RWPE1 (cell line): ENCODE data around the gene AUTS2.

Experiments used
- CTCF ChIA-PET: fragments of 350-600 bp; sonication (Branson Sonifier 250); formaldehyde crosslinking; extraction: SDS; loops from one replicate; lab custom pipeline; 2021; lab: Yijun Ruan, JAX
- POLR2A ChIA-PET: fragments of 400-600 bp; formaldehyde crosslinking; extraction: SDS; loops from one replicate; lab custom pipeline; 2020; ENCODE audit warnings: antibody characterized with exemption; ENCODE audit not compliant: low non-redundant PET; lab: Yijun Ruan, JAX
- DNase-seq: peaks from one replicate; pipeline ENCODE4 v3.0.0; 2012; ENCODE audit warnings: low spot score
- H3K27ac ChIP-seq: fragments of 450-650 bp; 2 replicates; pipeline ENCODE4 v1.5.1; 2017
- TF ChIP-seq, protein P1 (sequence below): fragments of 450-650 bp; conservative IDR thresholded peaks from 2 replicates; pipeline ENCODE4 v1.5.1; 2017; ENCODE audit warnings: low read depth, mild to moderate bottlenecking

AUTS2 gene

DNA sequence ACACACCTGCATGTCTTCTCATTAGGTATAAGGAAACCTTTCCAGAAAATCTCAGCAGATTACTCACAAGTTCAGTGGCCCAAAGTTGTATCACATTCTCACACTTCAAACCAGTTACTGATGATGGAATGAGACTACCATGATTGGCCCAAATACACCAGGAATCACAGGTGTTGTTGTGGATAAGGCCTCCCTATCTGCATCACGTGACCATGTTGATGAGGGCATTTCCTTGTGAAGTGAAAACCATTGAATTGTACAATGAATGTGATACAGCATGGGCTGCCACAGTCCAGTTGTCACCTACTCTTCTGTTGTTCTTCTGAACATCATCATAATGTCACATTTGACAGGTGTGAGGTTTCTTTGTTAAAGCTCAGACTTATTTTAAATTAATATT is 431.7 kb downstream of the AUTS2 start:
- no peak overlapping the region for H3K27ac ChIP-seq
- ChIA-PET POLR2A (no interaction called here), CTCF (interaction anchor here (0.5 kb wide), 1 partner anchor 1163 kb away, joined by 3 read pairs; no protein-coding TSS in a partner anchor)
- TF ChIP-seq, protein P1, sequence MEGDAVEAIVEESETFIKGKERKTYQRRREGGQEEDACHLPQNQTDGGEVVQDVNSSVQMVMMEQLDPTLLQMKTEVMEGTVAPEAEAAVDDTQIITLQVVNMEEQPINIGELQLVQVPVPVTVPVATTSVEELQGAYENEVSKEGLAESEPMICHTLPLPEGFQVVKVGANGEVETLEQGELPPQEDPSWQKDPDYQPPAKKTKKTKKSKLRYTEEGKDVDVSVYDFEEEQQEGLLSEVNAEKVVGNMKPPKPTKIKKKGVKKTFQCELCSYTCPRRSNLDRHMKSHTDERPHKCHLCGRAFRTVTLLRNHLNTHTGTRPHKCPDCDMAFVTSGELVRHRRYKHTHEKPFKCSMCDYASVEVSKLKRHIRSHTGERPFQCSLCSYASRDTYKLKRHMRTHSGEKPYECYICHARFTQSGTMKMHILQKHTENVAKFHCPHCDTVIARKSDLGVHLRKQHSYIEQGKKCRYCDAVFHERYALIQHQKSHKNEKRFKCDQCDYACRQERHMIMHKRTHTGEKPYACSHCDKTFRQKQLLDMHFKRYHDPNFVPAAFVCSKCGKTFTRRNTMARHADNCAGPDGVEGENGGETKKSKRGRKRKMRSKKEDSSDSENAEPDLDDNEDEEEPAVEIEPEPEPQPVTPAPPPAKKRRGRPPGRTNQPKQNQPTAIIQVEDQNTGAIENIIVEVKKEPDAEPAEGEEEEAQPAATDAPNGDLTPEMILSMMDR = no peak
- no peak for DNase-seq

DNA sequence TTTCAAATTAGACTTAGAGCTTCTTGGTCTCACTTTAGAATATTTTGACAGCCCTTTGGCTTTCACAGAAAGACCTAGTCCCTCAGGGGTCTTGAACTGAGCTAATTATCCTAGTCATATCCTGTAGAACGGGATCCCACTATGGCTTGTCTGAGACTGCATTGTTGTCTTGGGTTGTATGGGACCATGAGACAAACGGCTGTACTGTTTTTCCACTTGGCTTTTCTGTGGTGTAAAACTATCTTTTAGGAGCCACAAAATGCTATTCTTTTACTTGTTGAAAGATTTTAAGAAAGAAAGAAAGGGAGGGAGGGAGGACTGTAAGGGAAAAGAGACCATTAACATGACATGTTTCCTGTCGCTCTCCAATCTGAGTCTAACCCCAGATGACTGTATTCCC is 432.5 kb downstream of the AUTS2 start:
- ChIA-PET POLR2A (no interaction called here), CTCF (interaction anchor here (0.6 kb wide), 1 partner anchor 186 kb away, joined by 5 read pairs; no protein-coding TSS in a partner anchor)
- DNase-seq = no peak
- TF ChIP-seq, protein P1 = no peak
- no peak overlapping the region for H3K27ac ChIP-seq

DNA sequence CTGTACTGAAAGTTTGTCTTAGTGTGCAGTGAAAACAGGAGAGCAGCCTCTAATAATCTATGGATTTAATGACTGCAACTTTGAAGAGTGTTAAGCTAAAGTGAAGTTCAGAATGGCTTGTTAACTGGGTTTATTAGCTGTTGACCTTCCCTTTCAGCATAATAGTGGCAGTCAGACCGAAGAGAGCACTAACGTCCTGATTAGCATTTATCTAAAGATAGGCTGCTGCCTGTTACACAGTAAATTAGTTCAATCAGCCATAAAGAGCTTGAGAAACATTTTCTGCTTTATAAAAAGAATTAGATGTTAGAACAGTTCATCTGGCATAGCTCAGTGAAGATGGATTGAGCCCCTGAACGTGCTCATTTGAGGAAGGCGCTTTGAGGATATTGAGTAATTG is 433.0 kb downstream of the AUTS2 start:
- CTCF ChIA-PET = interaction anchor here (0.6 kb wide), 1 partner anchor 186 kb away, joined by 5 read pairs; no protein-coding TSS in a partner anchor
- no peak overlapping the region for H3K27ac ChIP-seq
- TF ChIP-seq, protein P1 = no peak
- DNase-seq = no peak
- POLR2A ChIA-PET = no interaction called here

DNA sequence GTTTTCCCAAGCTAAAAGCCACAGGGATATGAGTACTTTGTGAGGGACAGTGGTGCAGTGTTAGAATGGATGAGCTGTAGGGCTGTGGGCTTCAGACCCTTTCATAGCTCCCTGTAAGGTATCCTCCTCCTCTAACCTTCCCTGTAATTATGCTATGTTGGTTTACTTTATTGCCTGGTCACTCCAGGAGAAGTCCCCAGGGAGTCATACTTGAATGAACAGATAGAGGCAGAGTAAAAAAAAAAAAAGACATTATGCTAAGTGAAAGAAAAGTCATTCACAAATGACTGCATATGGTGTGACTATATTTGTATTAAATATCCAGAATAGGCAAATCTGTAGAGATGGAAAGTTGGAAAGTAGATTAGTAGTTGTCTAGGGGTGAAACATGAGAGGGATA is 434.4 kb downstream of the AUTS2 start:
- TF ChIP-seq, protein P1 = no peak
- H3K27ac ChIP-seq = no peak overlapping the region
- no peak for DNase-seq
- CTCF ChIA-PET = no interaction called here
- POLR2A ChIA-PET = no interaction called here

DNA sequence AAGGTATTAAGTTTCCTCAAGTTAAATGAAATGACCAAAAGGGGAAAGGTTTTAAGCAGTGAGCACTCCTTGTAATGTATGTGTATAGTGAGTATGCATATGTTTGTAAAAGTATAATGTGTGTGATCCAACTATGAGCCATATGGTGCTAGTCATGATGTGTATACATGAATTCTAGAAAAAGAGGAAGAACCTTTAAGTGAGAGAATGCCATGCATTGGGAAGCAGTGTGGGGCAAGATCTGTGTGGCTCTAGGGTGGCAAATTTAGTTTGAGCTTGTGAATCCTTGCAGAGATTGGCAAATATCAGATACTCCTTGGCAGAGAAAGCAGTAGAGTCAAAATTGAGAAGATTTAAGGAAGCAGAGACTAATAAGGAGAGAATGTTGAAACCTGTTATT is 435.0 kb downstream of the AUTS2 start:
- DNase-seq = no peak
- POLR2A ChIA-PET = no interaction called here
- no peak overlapping the region for H3K27ac ChIP-seq
- TF ChIP-seq, protein P1 = no peak
- CTCF ChIA-PET = interaction anchor here (0.6 kb wide), 1 partner anchor 799 kb away, joined by 3 read pairs; no protein-coding TSS in a partner anchor

DNA sequence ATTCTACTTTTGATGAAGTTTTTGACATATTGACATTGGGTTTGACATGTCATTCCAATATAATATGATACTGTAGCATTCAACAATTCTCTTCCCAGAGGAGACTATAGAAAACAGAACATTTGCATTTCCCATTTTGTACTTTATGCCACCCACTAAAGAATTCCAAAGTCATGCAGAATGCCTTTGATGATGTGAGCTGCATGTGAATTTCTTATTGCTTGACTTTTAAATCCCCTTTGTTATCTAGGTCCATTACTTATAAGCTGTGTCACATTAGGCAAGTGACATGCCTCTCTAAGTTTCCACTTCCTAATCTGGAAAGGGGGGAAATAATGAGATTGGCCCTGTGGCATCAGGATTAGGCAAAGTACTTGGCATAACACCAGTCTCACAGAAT is 436.7 kb downstream of the AUTS2 start:
- no peak overlapping the region for H3K27ac ChIP-seq
- CTCF ChIA-PET = no interaction called here
- POLR2A ChIA-PET = no interaction called here
- TF ChIP-seq, protein P1 = no peak
- DNase-seq = no peak
